WTC11 (cell line): ENCODE measurements around the gene LPP. TPM values are rescaled to one million over a fixed set of nuclear protein-coding genes. Genes with fewer than 3 reads are reported as not detected.

Experiments
- ATF1 ChIP-seq: sonication (generic); formaldehyde crosslinking; IDR thresholded peaks from 2 replicates; pipeline ENCODE4 v1.8.1; 2023; ENCODE audit warnings: mild to moderate bottlenecking, moderate library complexity, missing genetic modification reagents
- CBFB ChIP-seq: sonication (generic); formaldehyde crosslinking; IDR thresholded peaks from 2 replicates; pipeline ENCODE4 v1.8.1; 2022; ENCODE audit warnings: mild to moderate bottlenecking, low read depth, missing genetic modification reagents
- CDX4 ChIP-seq: fragments of 250-450 bp; sonication (Bioruptor Pico); IDR thresholded peaks from 2 replicates; pipeline ENCODE4 v1.9.0; 2021; ENCODE audit warnings: moderate library complexity, mild to moderate bottlenecking, inconsistent platforms, borderline replicate concordance
- CREB1 ChIP-seq: sonication (generic); formaldehyde crosslinking; IDR thresholded peaks from 2 replicates; pipeline ENCODE4 v1.8.0; 2023; ENCODE audit warnings: mild to moderate bottlenecking, missing genetic modification reagents
- E2F5 ChIP-seq: sonication (generic); formaldehyde crosslinking; IDR thresholded peaks from 2 replicates; pipeline ENCODE4 v1.8.1; 2022; ENCODE audit warnings: mild to moderate bottlenecking, moderate library complexity, missing genetic modification reagents
- EMX1 ChIP-seq: fragments of 250-450 bp; sonication (Bioruptor Pico); IDR thresholded peaks from 2 replicates; pipeline ENCODE4 v1.8.0; 2021; ENCODE audit warnings: mild to moderate bottlenecking
- ETV6 ChIP-seq: sonication (generic); formaldehyde crosslinking; IDR thresholded peaks from 2 replicates; pipeline ENCODE4 v1.8.1; 2022; ENCODE audit warnings: mild to moderate bottlenecking, missing genetic modification reagents
- GABPB1 ChIP-seq: sonication (generic); formaldehyde crosslinking; IDR thresholded peaks from 2 replicates; pipeline ENCODE4 v1.8.1; 2023; ENCODE audit warnings: mild to moderate bottlenecking, missing genetic modification reagents
- GRHL2 ChIP-seq: fragments of 250-450 bp; sonication (Bioruptor Pico); IDR thresholded peaks from 2 replicates; pipeline ENCODE4 v1.8.0; 2022; ENCODE audit warnings: mild to moderate bottlenecking, moderate library complexity; ENCODE audit not compliant: insufficient replicate concordance, severe bottlenecking
- GTF2I ChIP-seq: fragments of 250-450 bp; sonication (Bioruptor Pico); conservative IDR thresholded peaks from 2 replicates; pipeline ENCODE4 v1.4.0; 2021; ENCODE audit warnings: mild to moderate bottlenecking
- HMGA2 ChIP-seq: fragments of 250-450 bp; sonication (Bioruptor Pico); IDR thresholded peaks from 2 replicates; pipeline ENCODE4 v1.4.0; 2021; ENCODE audit warnings: mild to moderate bottlenecking, moderate library complexity
- JUN ChIP-seq: sonication (generic); formaldehyde crosslinking; IDR thresholded peaks from 2 replicates; pipeline ENCODE4 v1.8.0; 2023; ENCODE audit warnings: mild to moderate bottlenecking, missing genetic modification reagents
- NFATC4 ChIP-seq: fragments of 250-450 bp; sonication (Bioruptor Pico); IDR thresholded peaks from 2 replicates; pipeline ENCODE4 v1.9.0; 2021; ENCODE audit warnings: mild to moderate bottlenecking
- NFE2L1 ChIP-seq: sonication (generic); formaldehyde crosslinking; IDR thresholded peaks from 2 replicates; pipeline ENCODE4 v1.8.1; 2023; ENCODE audit warnings: missing genetic modification reagents
- NFYB ChIP-seq: sonication (generic); formaldehyde crosslinking; conservative IDR thresholded peaks from 2 replicates; pipeline ENCODE4 v1.8.0; 2022; ENCODE audit warnings: low read depth, missing genetic modification reagents
- PRDM15 ChIP-seq: sonication (generic); formaldehyde crosslinking; IDR thresholded peaks from 2 replicates; pipeline ENCODE4 v1.8.0; 2022; ENCODE audit warnings: missing genetic modification reagents
- PREB ChIP-seq: sonication (generic); formaldehyde crosslinking; IDR thresholded peaks from 2 replicates; pipeline ENCODE4 v1.8.1; 2022; ENCODE audit warnings: mild to moderate bottlenecking, missing genetic modification reagents, moderate library complexity, borderline replicate concordance
- PRRX2 ChIP-seq: fragments of 250-450 bp; sonication (Bioruptor Pico); IDR thresholded peaks from 2 replicates; pipeline ENCODE4 v1.8.0; 2021; ENCODE audit warnings: mild to moderate bottlenecking
- RELA ChIP-seq: sonication (generic); formaldehyde crosslinking; IDR thresholded peaks from 2 replicates; pipeline ENCODE4 v1.8.1; 2022; ENCODE audit warnings: missing genetic modification reagents, mild to moderate bottlenecking, borderline replicate concordance
- SMAD3 ChIP-seq: sonication (generic); formaldehyde crosslinking; IDR thresholded peaks from 2 replicates; pipeline ENCODE4 v1.8.0; 2022; ENCODE audit warnings: missing genetic modification reagents, mild to moderate bottlenecking, borderline replicate concordance
- SMAD4 ChIP-seq: sonication (generic); formaldehyde crosslinking; IDR thresholded peaks from 2 replicates; pipeline ENCODE4 v1.8.0; 2022; ENCODE audit warnings: mild to moderate bottlenecking, missing genetic modification reagents
- SOX15 ChIP-seq: fragments of 250-450 bp; sonication (Bioruptor Pico); IDR thresholded peaks from 2 replicates; pipeline ENCODE4 v1.9.0; 2021; ENCODE audit warnings: mild to moderate bottlenecking
- TCF7 ChIP-seq: sonication (generic); formaldehyde crosslinking; IDR thresholded peaks from 2 replicates; pipeline ENCODE4 v1.8.0; 2022; ENCODE audit warnings: mild to moderate bottlenecking, low read depth, missing genetic modification reagents, moderate library complexity
- ZBTB21 ChIP-seq: sonication (generic); formaldehyde crosslinking; IDR thresholded peaks from 2 replicates; pipeline ENCODE4 v1.8.1; 2023; ENCODE audit warnings: mild to moderate bottlenecking, missing genetic modification reagents, borderline replicate concordance
- ZMAT4 ChIP-seq: fragments of 250-450 bp; sonication (Bioruptor Pico); IDR thresholded peaks from 2 replicates; pipeline ENCODE4 v1.9.0; 2021; ENCODE audit warnings: mild to moderate bottlenecking
- ZNF121 ChIP-seq: sonication (generic); formaldehyde crosslinking; IDR thresholded peaks from 2 replicates; pipeline ENCODE4 v1.8.0; 2023; ENCODE audit warnings: missing genetic modification reagents
- ZNF138 ChIP-seq: sonication (generic); formaldehyde crosslinking; conservative IDR thresholded peaks from 2 replicates; pipeline ENCODE4 v1.8.1; 2022; ENCODE audit warnings: mild to moderate bottlenecking, moderate library complexity, missing genetic modification reagents
- ZNF263 ChIP-seq: sonication (generic); formaldehyde crosslinking; IDR thresholded peaks from 2 replicates; pipeline ENCODE4 v1.8.1; 2022; ENCODE audit warnings: low read depth, mild to moderate bottlenecking, moderate library complexity, missing genetic modification reagents
- ZNF317 ChIP-seq: sonication (generic); formaldehyde crosslinking; IDR thresholded peaks from 2 replicates; pipeline ENCODE4 v1.8.1; 2023; ENCODE audit warnings: low read depth, mild to moderate bottlenecking, moderate library complexity, missing genetic modification reagents, borderline replicate concordance
- ZNF396 ChIP-seq: fragments of 250-450 bp; sonication (Bioruptor Pico); IDR thresholded peaks from 2 replicates; pipeline ENCODE4 v1.8.0; 2021; ENCODE audit warnings: mild to moderate bottlenecking, moderate library complexity, borderline replicate concordance
- ZNF416 ChIP-seq: fragments of 250-450 bp; sonication (Bioruptor Pico); IDR thresholded peaks from 2 replicates; pipeline ENCODE4 v1.9.0; 2021; ENCODE audit warnings: mild to moderate bottlenecking, inconsistent platforms
- ZSCAN18 ChIP-seq: fragments of 250-450 bp; sonication (Bioruptor Pico); IDR thresholded peaks from 2 replicates; pipeline ENCODE4 v2.1.2; 2022; ENCODE audit warnings: mild to moderate bottlenecking, moderate library complexity
- total RNA-seq: library from RNA; stranded (reverse); gene quantifications from 3 replicates; pipeline ENCODE4 v1.2.3, GENCODE V29; 2021

The LPP gene
- total RNA-seq, 1 experiment from 2014 or later: 49.6 TPM

GRCh38 chr3:188154014-188154808, at the start of gene LPP (continued):
- TF ChIP-seq CDX4 (CRISPR knock-in tag) (no peak), PRDM15 (no peak), RELA (CRISPR knock-in tag) (no peak), ZMAT4 (CRISPR knock-in tag) (no peak), PRRX2 (CRISPR knock-in tag) (no peak), E2F5 (peak; percentile 57; the same call in 1 of the 2 replicates), NFYB (no peak), SMAD3 (CRISPR knock-in tag) (no peak), ZNF396 (no peak), PREB (CRISPR knock-in tag) (no peak), ZSCAN18 (CRISPR knock-in tag) (no peak), SMAD4 (no peak), GRHL2 (CRISPR knock-in tag) (no peak), EMX1 (CRISPR knock-in tag) (no peak), GABPB1 (CRISPR knock-in tag) (0 out of 2 replicates have a peak, but pooled peaks have one; percentile 10), TCF7 (CRISPR knock-in tag) (no peak), GTF2I (CRISPR knock-in tag) (peak; percentile 93), CBFB (CRISPR knock-in tag) (no peak), ZNF317 (no peak), ZNF263 (CRISPR knock-in tag) (no peak), HMGA2 (CRISPR knock-in tag) (peak; percentile 5; the same call in 1 of the 2 replicates), ATF1 (no peak), ETV6 (no peak), SOX15 (CRISPR knock-in tag) (no peak), ZNF416 (CRISPR knock-in tag) (peak; percentile 47; the same call in 1 of the 2 replicates), ZNF138 (CRISPR knock-in tag) (no peak), CREB1 (CRISPR knock-in tag) (no peak), ZNF121 (CRISPR knock-in tag) (0 out of 2 replicates have a peak, but pooled peaks have one; percentile 27), JUN (no peak), ZBTB21 (CRISPR knock-in tag) (no peak), NFATC4 (CRISPR knock-in tag) (no peak), NFE2L1 (CRISPR knock-in tag) (no peak)
